Ascending aorta (tissue), 2 donors: ENCODE results near the gene CCDC122. TPM values are rescaled to one million over a fixed set of nuclear protein-coding genes. Genes with fewer than 3 reads are reported as not detected.
"Not testable (repeated sequence)": the region's sequence is repeated elsewhere in the genome, so short reads cannot be mapped to it uniquely, and the experiment has no call there.

Experiments used
- DNase-seq, 2 donors: peaks; one replicate each; pipeline ENCODE4 v3.0.0-alpha.2; 2019; ENCODE audit warnings: low spot score in 2 of 2
- H3K27ac ChIP-seq, 2 donors: fragments of 200-600 bp; sonication (generic); one replicate each; pipeline ENCODE4 v1.5.1; 2016 to 2017; ENCODE audit warnings: mild to moderate bottlenecking in 1 of 2
- H3K27me3 ChIP-seq: fragments of 200-600 bp; sonication (generic); one replicate; pipeline ENCODE4 v1.5.1; 2017
- H3K36me3 ChIP-seq, 2 donors: fragments of 200-600 bp; sonication (generic); one replicate each; pipeline ENCODE4 v1.5.1; 2016
- H3K4me1 ChIP-seq, 2 donors: fragments of 200-600 bp; sonication (generic); one replicate each; pipeline ENCODE4 v1.5.1; 2016 to 2017; ENCODE audit warnings: mild to moderate bottlenecking in 1 of 2
- H3K4me3 ChIP-seq, 2 donors: fragments of 200-600 bp; sonication (generic); one replicate each; pipeline ENCODE4 v1.5.1; 2016 to 2017; ENCODE audit warnings: mild to moderate bottlenecking in 1 of 2
- H3K9me3 ChIP-seq, 2 donors: fragments of 200-600 bp; sonication (generic); one replicate each; pipeline ENCODE4 v1.5.1; 2016
- intact Hi-C: fragments of 100-400 bp; cut with DNase I; formaldehyde crosslinking; loops from one replicate; pipeline ENCODE4 v1.15.1; 2023
- total RNA-seq: library from RNA; depleted of rRNA; stranded (reverse); fragments of >200 nt; gene quantifications from one replicate; pipeline ENCODE4 v1.1.0, GENCODE V29; 2016
- TF ChIP-seq, protein P1 (sequence below), 3 experiments: fragments of 200-600 bp in 2 of 3; fragments of 450-650 bp in 1 of 3; sonication (generic) in 2 of 3; IDR thresholded peaks; one replicate each; pipeline ENCODE4 v1.5.1; 2016 to 2019; ENCODE audit warnings: antibody characterized with exemption in 3 of 3, mild to moderate bottlenecking in 1 of 3, moderate library complexity in 1 of 3

The CCDC122 gene
- total RNA-seq, 1 donor from 2014 or later = 0.64 TPM

DNA sequence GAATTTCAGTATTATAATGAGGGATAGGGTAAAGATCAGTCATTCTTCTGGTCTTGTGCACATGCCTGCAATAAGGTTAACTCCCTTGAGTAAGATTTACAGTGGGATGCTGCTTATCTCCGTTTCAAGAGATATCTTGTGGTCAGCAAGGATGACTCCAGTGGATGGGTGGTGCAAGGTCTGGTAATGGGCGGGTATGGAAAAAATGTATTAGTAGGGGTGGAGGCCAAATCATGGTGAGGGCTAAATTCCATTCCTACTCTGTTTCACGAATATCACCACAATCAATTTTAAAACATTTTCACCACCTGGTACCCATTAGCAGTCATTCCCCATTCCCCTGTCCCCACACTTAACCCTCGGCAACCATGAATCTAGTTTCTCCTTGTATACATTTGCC is 40.6 kb downstream of the CCDC122 start:
- Histone ChIP-seq H3K4me3 (no peak overlapping the region), H3K4me1 (no peaks in the 10 kb centered on the region), H3K9me3 (no peaks in the 10 kb centered on the region), H3K27me3 (no peaks in the 10 kb centered on the region), H3K27ac (no peak overlapping the region), H3K36me3 (no peaks in the 10 kb centered on the region)
- intact Hi-C loops = no loop called here
- TF ChIP-seq, protein P1, sequence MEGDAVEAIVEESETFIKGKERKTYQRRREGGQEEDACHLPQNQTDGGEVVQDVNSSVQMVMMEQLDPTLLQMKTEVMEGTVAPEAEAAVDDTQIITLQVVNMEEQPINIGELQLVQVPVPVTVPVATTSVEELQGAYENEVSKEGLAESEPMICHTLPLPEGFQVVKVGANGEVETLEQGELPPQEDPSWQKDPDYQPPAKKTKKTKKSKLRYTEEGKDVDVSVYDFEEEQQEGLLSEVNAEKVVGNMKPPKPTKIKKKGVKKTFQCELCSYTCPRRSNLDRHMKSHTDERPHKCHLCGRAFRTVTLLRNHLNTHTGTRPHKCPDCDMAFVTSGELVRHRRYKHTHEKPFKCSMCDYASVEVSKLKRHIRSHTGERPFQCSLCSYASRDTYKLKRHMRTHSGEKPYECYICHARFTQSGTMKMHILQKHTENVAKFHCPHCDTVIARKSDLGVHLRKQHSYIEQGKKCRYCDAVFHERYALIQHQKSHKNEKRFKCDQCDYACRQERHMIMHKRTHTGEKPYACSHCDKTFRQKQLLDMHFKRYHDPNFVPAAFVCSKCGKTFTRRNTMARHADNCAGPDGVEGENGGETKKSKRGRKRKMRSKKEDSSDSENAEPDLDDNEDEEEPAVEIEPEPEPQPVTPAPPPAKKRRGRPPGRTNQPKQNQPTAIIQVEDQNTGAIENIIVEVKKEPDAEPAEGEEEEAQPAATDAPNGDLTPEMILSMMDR (IDR thresholded peaks at IDR 0.05) = no peak
- DNase-seq = no peak

DNA sequence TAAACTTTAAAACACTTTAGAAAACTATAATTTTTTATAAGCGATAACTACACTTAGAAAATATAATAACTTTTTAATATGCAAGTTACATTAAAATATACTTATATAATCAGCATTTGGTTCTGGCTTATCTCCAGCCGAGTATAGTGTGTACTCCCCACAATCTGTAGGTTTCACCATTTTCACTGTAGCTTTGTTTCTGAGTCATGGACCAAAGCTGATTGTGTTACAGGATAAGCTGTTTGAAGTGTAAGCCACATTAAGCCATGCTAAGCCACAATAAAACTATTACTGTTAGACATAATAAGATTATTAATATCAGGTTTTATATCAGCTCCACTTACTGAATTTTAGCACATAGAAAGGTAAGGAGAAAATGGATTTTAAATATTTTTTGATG is 43.8 kb downstream of the CCDC122 start:
- no peaks in the 10 kb centered on the region for H3K9me3 ChIP-seq
- H3K36me3 ChIP-seq = no peaks in the 10 kb centered on the region
- H3K27ac ChIP-seq = no peak overlapping the region
- DNase-seq = no peak
- no peak overlapping the region for H3K4me3 ChIP-seq
- TF ChIP-seq, protein P1 (IDR thresholded peaks at IDR 0.05) = no peak
- H3K27me3 ChIP-seq = no peaks in the 10 kb centered on the region
- intact Hi-C loops = no loop called here
- H3K4me1 ChIP-seq = no peaks in the 10 kb centered on the region

DNA sequence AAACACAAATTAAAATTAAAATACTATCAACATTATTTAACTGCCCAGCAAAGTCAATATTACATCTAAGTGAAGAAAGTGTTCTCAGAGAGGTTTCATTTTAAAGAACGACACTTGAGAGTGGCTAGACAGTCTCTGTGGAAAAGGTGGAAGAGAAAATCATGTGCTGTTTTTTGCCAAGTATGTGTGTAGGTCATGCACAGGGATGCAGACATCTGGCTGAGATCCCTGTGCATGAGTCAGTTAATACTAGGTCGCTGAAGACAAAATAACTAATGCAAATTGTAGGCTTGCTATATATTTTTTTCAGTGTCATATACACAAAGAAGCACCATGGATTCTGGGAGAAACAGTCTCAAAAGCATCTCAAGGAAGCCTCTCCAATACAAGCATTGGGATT is 48.5 kb downstream of the CCDC122 start:
- Histone ChIP-seq H3K36me3 (no peaks in the 10 kb centered on the region), H3K4me3 (no peak overlapping the region), H3K27ac (no peak overlapping the region), H3K27me3 (no peaks in the 10 kb centered on the region), H3K9me3 (no peaks in the 10 kb centered on the region), H3K4me1 (no peaks in the 10 kb centered on the region)
- no peak for DNase-seq
- TF ChIP-seq, protein P1 (IDR thresholded peaks at IDR 0.05) = no peak
- intact Hi-C loops = no loop called here

DNA sequence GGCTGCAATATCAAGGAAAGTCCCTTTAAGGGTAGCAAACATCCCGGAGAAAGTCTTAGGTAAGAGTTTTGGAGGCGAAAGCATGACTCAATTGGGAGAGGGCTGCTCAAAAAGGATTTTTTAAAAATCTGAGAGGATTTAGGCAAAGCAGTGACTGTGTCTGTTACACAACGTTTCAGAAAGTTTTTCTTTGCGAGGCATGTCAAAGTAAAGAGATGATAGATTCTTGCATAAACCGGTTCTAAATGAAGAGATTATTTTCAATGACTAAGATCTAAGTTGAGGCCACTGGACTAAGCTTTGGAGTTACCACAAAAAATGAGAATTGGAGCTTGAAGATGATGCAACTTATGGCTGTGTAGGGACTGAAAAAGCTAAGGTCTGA is 49.1 kb downstream of the CCDC122 start:
- DNase-seq = no peak
- TF ChIP-seq, protein P1 (IDR thresholded peaks at IDR 0.05) = no peak
- Histone ChIP-seq H3K4me3 (no peak overlapping the region), H3K27me3 (no peaks in the 10 kb centered on the region), H3K4me1 (no peaks in the 10 kb centered on the region), H3K9me3 (no peaks in the 10 kb centered on the region), H3K36me3 (no peaks in the 10 kb centered on the region), H3K27ac (no peak overlapping the region)
- intact Hi-C loops = no loop called here

DNA sequence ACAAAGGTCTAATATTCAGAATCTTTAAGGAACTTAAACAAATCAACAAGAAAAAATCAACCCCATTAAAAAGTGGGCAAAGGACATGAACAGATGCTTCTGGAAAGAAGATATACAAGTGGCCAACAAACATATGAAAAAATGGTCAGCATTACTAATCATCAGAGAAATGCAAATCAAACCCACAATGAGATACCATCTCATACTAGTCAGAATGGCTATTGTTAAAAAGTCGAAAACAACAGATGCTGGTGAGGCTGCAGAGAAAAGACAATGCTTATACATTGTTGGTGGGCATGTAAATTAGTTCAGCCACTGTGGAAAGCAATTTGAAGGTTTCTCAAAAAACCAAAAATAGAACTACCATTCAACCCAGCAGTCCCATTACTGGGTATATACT is 54.9 kb downstream of the CCDC122 start:
- intact Hi-C loops, H3K9me3 ChIP-seq, H3K4me3 ChIP-seq, DNase-seq, H3K27ac ChIP-seq, H3K4me1 ChIP-seq, H3K27me3 ChIP-seq, H3K36me3 ChIP-seq: not testable (repeated sequence)

DNA sequence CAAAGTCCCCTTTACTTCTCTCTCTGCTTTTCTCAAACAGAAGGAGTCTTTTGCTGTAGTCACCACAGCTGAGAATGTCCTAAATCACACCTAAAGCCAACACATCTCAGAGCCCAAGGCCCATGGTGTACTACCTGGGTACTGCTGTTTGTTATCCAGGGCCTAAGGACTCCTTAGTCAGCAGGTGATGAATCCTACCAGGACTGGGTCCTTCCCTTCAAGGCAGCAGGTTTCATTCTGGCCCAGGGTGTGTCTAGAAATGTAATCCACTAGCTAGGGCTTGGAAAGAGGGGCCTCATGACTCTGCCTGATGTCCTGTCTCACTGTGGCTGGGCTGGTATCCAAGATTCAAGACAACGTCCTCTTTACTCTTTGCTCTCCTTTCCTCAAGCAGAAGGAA is 56.6 kb downstream of the CCDC122 start:
- Histone ChIP-seq H3K9me3 (no peaks in the 10 kb centered on the region), H3K4me3 (no peak overlapping the region), H3K36me3 (no peaks in the 10 kb centered on the region), H3K27ac (no peak overlapping the region), H3K27me3 (no peaks in the 10 kb centered on the region), H3K4me1 (no peaks in the 10 kb centered on the region)
- TF ChIP-seq, protein P1 (IDR thresholded peaks at IDR 0.05) = no peak
- intact Hi-C loops = no loop called here
- DNase-seq = no peak
